NOMO-1 treated with DMSO at 0.1 percent for 48 hours (cell line): ENCODE measurements around the gene DECR2.
"Not testable (repeated sequence)": the region's sequence is repeated elsewhere in the genome, so short reads cannot be mapped to it uniquely, and the experiment has no call there.

ENCODE experiments used
- DNase-seq: peaks from one replicate; lab custom pipeline; 2025; ENCODE audit not compliant: unreplicated experiment; lab: John Stamatoyannopoulos, UW

The DECR2 gene

GRCh38 chr16:378821-379182, 22.9 kb upstream of the DECR2 start:
- DNase-seq, result no peak

- DNase-seq, result no peak
Measured at GRCh38 chr16:379183-379960, 22.3 kb upstream of the DECR2 start.

GRCh38 chr16:379961-380761, 21.5 kb upstream of the DECR2 start:
- no peak for DNase-seq

- DNase-seq, result no peak
Measured at GRCh38 chr16:380762-381011, 21.0 kb upstream of the DECR2 start.

GRCh38 chr16:381012-381788, 20.5 kb upstream of the DECR2 start:
- DNase-seq, result no peak

- peak; percentile 42 for DNase-seq
Measured at GRCh38 chr16:381789-382717, 19.6 kb upstream of the DECR2 start, which contains the start of gene PGAP6. PGAP6 (minus strand) TSS chr16:381978; CDS start chr16:381821, 157 bp downstream.

GRCh38 chr16:383326-384051, 18.2 kb upstream of the DECR2 start:
- DNase-seq, result no peak

GRCh38 chr16:386641-387156, 15.0 kb upstream of the DECR2 start:
- no peak for DNase-seq

GRCh38 chr16:387761-388666, 13.7 kb upstream of the DECR2 start:
- DNase-seq, result not testable (repeated sequence)

GRCh38 chr16:389352-389751, 12.3 kb upstream of the DECR2 start:
- DNase-seq, result no peak

- DNase-seq, result peak; percentile 48
Measured at GRCh38 chr16:391885-392335, 9.8 kb upstream of the DECR2 start.

GRCh38 chr16:392450-393030, 9.1 kb upstream of the DECR2 start:
- DNase-seq, result no peak

- DNase-seq, result no peak
Measured at GRCh38 chr16:396199-396598, 5.5 kb upstream of the DECR2 start.

- no peak for DNase-seq
Measured at GRCh38 chr16:396605-397004, 5.1 kb upstream of the DECR2 start.

- DNase-seq, result peak; percentile 8
Measured at GRCh38 chr16:397135-397661, 4.5 kb upstream of the DECR2 start, which contains the start of gene NME4. NME4 (plus strand) TSS chr16:397199; CDS start chr16:397223, 24 bp downstream.

GRCh38 chr16:397736-398332, 3.9 kb upstream of the DECR2 start:
- peak; percentile 38 for DNase-seq

GRCh38 chr16:398561-399339, 2.9 kb upstream of the DECR2 start:
- DNase-seq, result no peak
